Dermis microvascular lymphatic vessel endothelial cell (primary cell): ENCODE measurements around the gene ELFN2. TPM values are rescaled to one million over a fixed set of nuclear protein-coding genes. Genes with fewer than 3 reads are reported as not detected.

ENCODE experiments used
- DNase-seq, 2 donors: peaks; one replicate each; pipeline versions ENCODE4 v3.0.0 to v3.0.0-alpha.2; 2010; ENCODE audit warnings: low read depth in 2 of 2
- total RNA-seq: library from RNA; depleted of rRNA; stranded (reverse); fragments of >200 nt; gene quantifications from 2 replicates; pipeline ENCODE4 v1.2.1, GENCODE V29; 2014

The ELFN2 gene
- total RNA-seq, 1 donor from 2014 or later: under 0.01 TPM

DNA sequence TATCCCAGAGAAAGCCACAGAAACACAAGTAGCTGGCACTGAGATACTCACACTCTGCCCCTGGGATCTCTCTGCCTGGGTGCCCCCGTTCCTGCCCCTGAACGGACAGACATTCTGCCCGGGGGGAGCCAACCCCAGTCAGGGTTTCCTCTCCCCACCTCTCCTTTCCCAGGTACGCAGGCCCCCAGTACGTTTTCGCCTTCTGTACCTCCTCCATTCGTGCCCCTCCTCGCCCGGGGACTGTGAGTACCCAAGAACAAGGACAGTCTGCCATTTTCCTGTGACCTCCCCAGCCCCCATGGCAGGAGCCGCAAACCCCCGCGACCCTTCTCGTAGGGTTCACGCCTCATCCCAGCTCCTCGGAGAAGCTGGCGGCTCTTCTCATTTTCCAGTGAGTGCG lies 29.1 kb upstream of the ELFN2 start:
- no peak for DNase-seq

- peak in 1 of 2 donors; percentile 10 for DNase-seq
Observed at GRCh38 chr22:37455896-37456295, 28.6 kb upstream of the ELFN2 start.

GRCh38 chr22:37454857-37455686 lies 27.8 kb upstream of the ELFN2 start:
- DNase-seq: peak in 1 of 2 donors; percentile 84

DNA sequence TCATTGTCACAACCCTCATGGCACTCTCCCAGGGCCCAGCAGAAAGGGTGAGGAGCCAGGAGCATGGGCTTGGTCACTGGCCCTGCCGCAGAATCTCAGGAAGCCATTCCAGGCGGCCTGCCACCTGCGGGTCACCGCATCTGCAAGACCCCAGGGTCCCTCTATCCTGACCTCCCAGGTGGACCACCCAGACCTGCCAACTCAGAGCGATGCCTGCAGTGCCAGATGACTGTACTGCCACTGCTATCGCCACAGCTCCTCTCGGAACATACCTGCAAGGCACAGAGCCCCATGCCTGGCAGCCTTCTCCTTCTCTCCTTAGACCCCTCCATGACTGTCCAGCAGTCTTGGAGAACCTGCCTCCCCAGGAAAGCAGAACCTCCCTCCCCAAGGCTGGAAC lies 26.4 kb upstream of the ELFN2 start:
- no peak for DNase-seq

DNA sequence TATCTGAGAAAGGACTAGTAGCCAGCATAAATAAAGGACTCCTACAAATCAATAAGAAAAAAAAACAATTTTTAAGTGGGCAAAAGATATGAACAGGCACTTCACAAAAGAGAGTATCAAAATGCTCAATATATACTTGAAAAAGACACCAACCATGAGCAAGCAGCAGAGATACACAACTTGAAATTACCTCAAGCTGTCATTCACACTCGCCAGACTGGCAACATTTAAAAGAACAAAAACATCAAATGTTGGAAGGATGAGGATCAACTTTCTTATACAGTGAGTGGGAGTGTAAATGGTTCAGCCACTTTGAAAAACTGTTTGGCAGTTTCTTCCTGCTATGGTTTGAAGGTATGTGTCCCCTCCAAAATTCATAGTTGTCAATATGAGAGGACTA lies 23.9 kb upstream of the ELFN2 start:
- DNase-seq: no peak

GRCh38 chr22:37449331-37450001 lies 22.2 kb upstream of the ELFN2 start:
- DNase-seq: no peak

GRCh38 chr22:37448516-37449127 lies 21.3 kb upstream of the ELFN2 start:
- no peak for DNase-seq

- DNase-seq: no peak
Observed at GRCh38 chr22:37445501-37445900, 18.2 kb upstream of the ELFN2 start.

GRCh38 chr22:37443977-37444376 lies 16.7 kb upstream of the ELFN2 start:
- DNase-seq: no peak

- DNase-seq: no peak
Observed at GRCh38 chr22:37443086-37443485, 15.8 kb upstream of the ELFN2 start.

GRCh38 chr22:37442537-37442936 lies 15.3 kb upstream of the ELFN2 start:
- peak in 1 of 2 donors; percentile 28 for DNase-seq

DNA sequence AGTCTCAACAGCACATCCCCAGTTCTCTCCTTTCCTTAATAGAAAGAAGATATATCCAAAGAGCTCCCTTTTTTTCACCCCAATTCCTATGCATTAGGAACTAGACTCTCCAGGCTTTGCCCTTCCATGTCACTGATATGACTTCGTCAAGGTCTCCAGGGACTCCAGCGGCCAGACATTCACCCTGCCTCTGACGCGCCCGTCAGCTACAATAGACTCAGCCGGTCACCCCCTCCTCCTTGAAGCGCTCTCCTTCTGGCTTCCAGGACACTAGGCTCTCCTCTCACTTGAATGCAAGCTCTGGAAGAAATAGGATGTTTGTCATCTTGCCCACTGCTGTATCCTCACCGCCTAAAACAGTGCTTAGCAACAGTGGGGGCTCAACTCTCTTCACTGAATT lies 14.9 kb upstream of the ELFN2 start:
- DNase-seq: no peak

DNA sequence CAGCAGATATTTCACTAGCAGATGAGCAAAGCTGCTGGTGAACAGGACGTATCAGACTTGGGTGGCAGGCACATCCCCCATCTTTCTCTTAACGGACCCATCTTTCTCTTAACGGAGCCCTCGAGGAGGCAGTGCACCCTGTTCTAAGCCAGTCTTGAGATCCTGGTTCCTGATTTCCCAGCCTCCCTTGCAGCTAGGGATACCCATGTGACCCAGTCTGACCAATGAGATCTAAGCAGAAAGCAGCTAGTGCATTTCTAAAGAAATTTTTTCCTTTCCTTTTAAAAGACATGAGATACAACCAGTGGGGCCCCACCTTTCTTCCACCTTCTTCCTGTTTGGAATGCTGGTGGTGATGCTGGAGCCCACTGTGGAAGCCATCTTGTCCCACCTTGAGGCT lies 13.6 kb upstream of the ELFN2 start:
- DNase-seq: no peak

- DNase-seq: no peak
Observed at GRCh38 chr22:37439347-37439746, 12.1 kb upstream of the ELFN2 start.

DNA sequence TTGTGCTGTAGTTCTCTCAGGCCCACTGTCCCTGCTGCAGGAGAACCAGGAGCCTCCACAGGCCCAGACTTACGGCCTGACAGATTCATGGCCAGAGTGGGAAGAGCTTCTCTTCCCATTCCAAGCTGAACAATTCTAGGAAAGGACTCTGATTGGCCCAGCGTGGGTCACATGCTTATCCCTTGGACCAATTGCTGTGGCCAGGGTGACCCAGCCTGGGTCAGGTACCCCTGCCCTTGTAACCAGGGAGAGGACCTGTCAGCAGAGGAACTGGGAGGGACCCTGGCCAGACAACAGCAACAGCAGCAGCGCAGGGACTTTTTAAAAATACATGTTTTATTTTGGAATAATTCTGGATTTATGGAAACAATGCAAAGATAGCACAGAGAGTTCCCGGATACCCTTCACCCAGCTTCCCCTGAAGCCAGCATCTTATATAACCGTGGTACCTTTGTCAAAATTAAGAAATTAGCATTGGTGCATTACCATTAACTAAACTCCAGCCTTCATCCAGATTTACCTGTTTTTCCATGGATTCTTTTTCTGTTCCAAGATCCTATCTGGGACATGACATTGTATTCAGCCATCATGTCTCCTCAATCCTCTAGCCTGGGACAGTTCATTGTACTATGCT lies 8.8 kb upstream of the ELFN2 start:
- no peak for DNase-seq

DNA sequence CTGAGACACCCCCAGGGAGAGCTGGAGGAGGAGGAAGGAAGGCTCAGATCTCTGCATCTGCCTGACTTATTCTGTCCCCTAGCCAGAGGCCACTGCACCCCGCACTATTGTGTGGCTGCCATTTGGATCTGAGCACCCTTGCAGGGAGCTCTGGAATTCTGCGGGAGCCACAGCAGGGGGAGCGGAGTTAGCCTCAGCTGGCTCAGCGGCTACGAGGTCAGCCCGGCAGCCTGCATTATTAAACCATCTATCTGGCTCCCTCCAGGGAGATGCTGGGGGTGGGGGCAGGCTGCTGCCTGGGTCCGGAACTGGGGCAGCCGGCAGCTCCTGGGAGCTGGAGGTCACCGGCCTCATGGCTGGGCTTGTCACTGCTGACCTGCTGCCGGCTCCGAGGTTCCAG lies 6.5 kb upstream of the ELFN2 start:
- DNase-seq: no peak

GRCh38 chr22:37432708-37433054 lies 5.4 kb upstream of the ELFN2 start:
- no peak for DNase-seq

- DNase-seq: peak in 1 of 2 donors; percentile 77
Observed at GRCh38 chr22:37431801-37432707, 4.8 kb upstream of the ELFN2 start.

DNA sequence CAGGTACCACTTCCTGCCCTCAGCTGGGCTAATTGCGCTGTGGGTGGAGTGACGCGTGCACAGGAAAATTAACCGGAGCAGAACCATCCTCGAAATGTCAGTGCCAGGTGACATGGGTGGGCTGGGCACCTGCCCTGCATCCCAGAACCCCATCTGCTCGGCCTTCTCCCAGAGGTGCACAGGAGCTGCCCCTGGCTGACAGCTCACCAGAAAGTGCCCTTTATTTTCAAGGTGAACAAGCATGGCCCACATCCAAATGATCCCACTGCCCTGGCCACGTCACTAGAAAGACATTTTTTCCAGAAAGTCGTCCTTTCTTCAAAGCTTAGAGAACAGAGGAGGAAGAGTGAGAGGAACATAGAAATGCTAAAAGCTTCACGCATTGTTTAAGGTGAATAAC lies 4.1 kb upstream of the ELFN2 start:
- peak in 1 of 2 donors; percentile 29 for DNase-seq

DNA sequence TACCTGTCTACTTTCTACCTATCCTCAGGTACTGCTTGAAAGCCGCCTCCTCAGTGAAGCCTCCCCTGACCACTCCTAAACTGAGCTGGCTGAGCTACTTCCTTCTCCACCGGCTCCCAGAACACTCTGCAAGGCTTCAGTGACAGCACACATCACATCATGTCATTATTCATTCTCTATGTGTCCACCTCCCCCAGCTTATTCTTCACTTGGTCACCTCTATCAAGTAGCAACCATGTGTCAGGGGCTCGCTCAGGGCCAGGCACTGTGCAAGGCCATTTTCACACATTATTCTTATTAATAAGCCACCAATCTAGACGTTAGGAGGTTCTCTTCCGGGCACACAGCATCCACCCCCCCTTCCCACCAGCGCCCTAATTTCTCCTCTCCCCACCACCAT lies 3.7 kb upstream of the ELFN2 start:
- no peak for DNase-seq
